ENCODE results near the gene NELL2.

DNA sequence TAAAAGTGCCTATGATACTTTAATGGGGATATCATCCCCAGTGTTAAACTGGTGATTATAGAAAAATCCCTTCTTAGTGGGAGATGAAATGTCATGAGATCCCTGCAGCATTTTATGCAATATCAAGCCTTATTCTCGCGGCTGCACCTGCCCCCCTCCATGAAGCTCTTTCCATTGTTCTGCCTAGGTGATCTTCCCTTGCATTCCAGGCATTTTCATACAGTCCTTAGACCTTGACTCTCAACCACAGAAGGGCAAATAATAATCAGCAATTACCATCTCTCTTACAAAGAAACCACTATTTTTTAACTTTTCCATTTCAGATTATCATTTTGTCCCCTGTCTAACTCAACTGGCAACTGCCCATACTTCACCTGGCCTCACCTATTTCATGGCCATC is 352.3 kb downstream of the NELL2 start:
- TF ChIP-seq, protein P1, sequence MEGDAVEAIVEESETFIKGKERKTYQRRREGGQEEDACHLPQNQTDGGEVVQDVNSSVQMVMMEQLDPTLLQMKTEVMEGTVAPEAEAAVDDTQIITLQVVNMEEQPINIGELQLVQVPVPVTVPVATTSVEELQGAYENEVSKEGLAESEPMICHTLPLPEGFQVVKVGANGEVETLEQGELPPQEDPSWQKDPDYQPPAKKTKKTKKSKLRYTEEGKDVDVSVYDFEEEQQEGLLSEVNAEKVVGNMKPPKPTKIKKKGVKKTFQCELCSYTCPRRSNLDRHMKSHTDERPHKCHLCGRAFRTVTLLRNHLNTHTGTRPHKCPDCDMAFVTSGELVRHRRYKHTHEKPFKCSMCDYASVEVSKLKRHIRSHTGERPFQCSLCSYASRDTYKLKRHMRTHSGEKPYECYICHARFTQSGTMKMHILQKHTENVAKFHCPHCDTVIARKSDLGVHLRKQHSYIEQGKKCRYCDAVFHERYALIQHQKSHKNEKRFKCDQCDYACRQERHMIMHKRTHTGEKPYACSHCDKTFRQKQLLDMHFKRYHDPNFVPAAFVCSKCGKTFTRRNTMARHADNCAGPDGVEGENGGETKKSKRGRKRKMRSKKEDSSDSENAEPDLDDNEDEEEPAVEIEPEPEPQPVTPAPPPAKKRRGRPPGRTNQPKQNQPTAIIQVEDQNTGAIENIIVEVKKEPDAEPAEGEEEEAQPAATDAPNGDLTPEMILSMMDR (IDR thresholded peaks at IDR 0.05): no peak
- TF ChIP-seq POLR2AphosphoS5 (IDR thresholded peaks at IDR 0.05): no peak
- TF ChIP-seq POLR2A (IDR thresholded peaks at IDR 0.05; ENCODE audit: low read depth): no peak
- TF ChIP-seq EP300 (IDR thresholded peaks at IDR 0.05): no peak

Measured in esophagus muscularis mucosa (tissue), 4 donors.